ENCODE data around the gene PODNL1.

PODNL1 gene

GRCh38 chr19:13956365-13956744 lies 18.1 kb upstream of the PODNL1 start:
- FAIRE-seq = no peak

GRCh38 chr19:13955662-13956364 lies 17.6 kb upstream of the PODNL1 start:
- no peak for FAIRE-seq

GRCh38 chr19:13954185-13954584 lies 16.0 kb upstream of the PODNL1 start:
- no peak for FAIRE-seq

- FAIRE-seq = no peak
Measured at GRCh38 chr19:13952931-13953531, 14.8 kb upstream of the PODNL1 start.

DNA sequence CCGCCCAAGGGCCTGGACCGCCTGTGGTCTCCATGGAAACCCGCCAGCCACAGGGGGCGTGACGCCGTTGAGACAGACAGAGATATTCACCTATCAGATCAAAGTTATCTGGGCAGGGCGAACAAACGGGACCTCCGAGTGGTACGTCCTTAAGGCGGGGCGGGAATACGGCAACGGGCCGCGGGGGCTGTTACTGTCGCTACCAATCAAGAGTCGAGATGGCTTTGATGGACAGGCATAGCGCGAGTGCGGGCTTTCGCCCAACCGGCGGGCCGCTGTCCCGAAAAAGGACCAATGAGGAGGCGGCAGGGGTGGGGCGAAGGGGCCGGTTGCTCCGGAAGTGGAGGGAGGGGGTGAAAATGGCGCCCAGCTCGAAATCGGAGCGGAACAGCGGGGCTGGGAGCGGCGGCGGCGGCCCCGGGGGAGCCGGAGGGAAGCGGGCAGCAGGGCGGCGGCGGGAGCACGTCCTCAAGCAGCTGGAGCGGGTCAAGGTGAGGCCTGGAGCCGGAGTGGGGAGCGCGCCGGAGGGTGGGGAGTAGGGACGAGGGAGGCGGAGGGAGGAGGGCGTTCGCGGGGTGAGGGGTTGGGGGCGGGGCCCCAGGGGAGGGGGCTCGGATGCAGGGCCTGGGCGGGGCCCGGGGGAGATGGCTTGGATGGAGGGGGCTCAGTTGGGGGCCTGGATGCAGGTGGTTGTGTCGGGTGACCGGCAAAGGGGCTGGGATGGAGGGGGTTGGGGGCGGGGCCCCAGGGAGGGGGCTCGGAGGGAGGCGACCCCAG lies 14.1 kb upstream of the PODNL1 start, which contains the start of gene DCAF15:
TSS of gene DCAF15 (plus strand) at position 356 of the 777 bp plus-strand sequence. CDS start at position 360, 4 bp downstream.
- peak; percentile 97 for FAIRE-seq

GRCh38 chr19:13951799-13952153 lies 13.6 kb upstream of the PODNL1 start:
- FAIRE-seq = no peak

- FAIRE-seq = no peak
Measured at GRCh38 chr19:13951043-13951442, 12.8 kb upstream of the PODNL1 start.

GRCh38 chr19:13946414-13946813 lies 8.2 kb upstream of the PODNL1 start:
- FAIRE-seq = no peak

GRCh38 chr19:13942023-13942684 lies 3.9 kb upstream of the PODNL1 start:
- no peak for FAIRE-seq

DNA sequence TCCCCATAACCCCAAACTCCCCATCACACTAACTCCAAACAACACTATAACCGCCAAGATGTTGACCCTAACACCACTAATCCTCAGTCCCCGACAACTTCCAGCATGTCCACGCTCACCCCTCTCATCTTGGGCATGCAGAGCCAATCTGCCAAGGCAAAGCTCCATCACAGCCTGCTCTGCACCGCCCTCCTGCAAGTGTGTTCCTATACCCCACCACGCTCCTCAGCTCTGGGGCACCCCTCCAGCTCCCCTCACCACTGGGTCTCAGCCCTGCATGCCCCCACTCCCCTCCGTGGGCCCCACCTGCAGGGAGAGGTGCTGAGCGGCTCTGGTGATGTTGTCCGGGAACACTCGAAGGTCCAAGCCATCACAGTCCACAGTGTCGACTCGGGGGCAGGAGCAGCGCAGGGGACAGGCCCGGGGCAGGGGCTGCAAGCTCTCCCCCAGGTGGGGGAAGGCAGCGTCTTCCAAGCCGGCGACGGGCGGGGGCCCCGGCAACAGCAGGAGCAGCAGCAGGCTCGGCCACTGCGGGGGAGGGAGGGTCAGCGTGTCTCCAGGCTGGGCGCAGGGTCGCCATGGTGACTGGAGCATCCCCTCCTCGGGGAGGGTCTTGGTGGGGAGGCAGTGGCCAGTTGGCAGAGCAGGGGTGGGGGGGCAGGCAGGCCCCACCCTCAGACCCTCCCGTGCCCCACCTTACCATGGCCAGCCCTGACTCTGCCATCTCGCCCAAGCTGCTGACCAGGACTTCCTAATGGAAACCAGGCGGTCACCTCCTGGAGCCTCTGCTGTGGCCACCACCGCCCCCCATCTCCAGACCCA lies 527 bp downstream of the PODNL1 start:
- no peak for FAIRE-seq

DNA sequence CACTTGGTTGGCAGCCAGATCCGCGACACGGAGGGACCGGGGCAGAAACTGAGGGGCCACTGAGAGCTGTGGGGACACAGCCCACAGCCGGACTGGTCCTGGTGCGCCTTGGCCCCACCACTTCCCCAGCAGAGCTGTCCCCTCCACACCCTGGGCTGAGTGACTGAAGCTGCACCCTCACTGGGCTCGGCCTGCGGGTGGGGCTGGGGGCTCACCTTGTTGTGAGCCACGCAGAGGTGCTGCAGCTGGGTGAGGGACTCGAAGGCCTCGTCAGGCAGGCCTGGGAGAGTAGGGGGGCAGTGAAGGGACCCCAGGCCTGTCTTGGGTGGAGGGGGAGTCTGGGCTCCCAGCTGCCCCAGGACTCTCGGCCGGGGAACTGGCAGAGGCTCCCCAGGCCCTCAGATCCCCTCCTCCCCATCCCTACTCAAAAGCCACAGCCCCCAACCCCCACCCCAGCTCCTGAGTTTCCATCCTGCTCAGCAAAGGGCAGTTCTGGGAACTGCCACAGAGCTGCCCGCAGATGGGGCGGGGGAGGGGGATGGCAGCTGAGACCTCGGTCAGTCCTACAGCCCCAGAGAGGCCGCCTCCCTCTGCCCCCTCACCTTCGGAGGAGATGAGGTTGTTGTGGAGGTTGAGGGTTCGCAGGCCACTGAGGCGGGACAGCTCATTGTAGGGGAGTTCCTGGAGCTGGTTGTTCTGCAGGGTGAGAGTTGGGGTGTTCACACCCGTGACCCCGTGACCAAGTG lies 2.3 kb downstream of the PODNL1 start:
- no peak for FAIRE-seq

DNA sequence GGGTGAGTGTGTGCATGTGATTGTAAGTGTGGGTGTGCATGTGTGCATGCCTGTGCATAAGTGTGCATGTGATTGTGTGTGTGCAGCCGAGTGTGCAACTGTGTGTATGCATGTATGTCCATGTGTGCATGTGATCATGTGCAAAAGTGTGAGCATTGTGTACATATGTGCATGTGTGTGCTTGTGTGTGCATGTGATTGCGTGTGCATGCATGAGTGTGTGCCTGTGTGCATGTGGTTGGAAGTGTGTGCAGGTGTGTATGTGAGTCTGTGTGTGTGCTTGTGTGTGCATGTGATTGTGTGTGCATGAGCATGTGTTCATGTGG lies 3.5 kb downstream of the PODNL1 start:
- no peak for FAIRE-seq

GRCh38 chr19:13932911-13933393 lies 5.3 kb downstream of the PODNL1 start:
- FAIRE-seq = no peak

DNA sequence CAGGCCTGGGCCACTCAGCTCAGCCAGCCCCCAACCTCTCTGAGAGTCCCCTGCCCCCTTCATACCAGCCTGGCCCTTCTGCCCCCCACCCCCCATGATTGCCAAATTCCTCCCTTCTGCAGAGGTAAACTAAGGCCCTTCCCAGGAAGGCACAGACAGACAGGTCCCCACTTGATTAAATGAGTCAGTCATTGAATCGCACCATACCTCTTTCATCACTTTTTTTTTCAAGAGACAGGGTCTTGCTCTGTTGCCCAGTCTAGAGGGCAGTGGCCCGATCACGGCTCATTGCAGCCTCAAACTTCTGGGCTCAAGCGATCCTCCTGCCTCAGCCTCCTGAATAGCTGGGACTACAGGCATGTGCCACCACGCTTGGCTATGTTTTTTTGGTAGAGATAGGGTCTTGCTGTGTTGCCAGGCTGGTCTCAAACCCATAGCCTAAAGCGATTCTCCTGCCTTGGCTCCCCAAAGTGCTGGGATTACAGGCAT lies 6.0 kb downstream of the PODNL1 start:
- FAIRE-seq = no peak

DNA sequence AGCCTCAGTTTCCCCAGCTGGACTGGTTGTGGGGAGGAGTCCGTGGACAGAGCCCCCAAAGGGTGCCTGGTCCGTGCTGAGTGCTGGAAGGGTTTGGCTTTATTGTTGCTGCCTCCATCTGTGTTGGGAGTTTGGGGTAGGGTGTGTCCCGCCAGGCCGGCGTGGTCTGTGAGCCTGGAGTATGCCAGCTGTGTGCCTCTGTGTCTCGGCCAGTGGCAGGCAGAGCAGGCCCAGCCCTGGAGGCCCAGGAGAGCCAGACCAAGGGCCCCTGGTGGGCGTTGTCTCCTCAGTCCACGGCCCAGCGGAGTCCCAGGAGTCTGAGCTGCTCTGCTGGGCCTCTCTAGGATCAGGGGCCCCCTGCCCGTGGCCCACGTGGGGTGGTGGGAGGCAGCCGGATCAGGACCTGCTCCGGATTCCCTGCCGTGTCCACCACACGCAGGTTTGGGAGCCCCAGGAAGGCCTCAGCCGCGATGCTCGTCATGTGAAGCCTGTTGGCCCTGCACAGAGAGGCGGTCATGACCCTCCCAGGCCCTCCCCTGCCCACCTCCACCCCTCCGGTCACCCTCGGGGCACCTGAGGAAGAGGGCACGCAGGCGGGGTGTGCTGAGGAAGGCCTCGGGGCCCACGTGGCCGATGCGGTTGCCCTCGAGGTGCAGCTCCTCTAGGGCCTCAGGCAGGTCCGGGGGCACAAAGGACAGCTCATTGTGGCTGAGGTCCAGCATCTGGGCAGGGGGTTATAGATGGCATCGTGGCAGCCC lies 6.6 kb downstream of the PODNL1 start:
- FAIRE-seq = no peak

- no peak for FAIRE-seq
Measured at GRCh38 chr19:13930402-13930801, 7.8 kb downstream of the PODNL1 start.

DNA sequence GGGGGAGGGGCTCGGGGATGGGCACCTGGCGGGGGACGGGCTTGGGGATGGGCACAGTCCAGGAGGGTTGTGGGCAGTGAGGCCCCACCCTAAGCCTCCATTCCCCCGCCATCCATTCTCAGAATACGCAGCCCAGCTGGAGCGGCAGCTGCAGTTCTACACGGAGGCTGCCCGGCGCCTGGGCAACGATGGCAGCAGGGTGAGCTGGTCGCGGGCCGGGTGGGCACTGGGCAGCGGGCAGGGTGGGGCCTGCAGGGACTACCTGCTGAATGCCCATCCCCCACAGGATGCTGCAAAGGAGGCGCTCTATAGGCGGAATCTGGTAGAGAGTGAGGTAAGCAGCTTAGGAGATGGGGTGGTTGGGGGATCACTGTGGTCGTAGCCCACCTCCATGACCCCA lies 8.3 kb downstream of the PODNL1 start:
- no peak for FAIRE-seq

DNA sequence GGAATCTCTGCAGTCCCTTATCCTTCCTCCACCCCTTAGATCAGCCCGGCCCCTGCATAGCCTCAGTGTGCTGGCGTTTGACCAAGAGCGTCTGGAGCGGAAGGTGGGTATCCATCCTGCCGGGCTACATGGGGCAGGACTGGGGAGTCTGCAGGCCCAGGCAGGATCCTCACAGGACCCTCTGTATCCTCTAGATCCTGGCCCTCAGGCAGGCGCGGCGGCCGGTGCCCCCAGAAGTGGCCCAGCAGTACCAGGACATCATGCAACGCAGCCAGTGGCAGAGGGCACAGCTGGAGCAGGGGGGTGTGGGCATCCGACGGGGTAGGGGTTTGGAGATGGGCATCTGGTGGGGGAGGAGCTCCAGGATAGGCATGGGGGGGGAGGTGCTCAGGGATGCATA lies 8.9 kb downstream of the PODNL1 start:
- FAIRE-seq = no peak

DNA sequence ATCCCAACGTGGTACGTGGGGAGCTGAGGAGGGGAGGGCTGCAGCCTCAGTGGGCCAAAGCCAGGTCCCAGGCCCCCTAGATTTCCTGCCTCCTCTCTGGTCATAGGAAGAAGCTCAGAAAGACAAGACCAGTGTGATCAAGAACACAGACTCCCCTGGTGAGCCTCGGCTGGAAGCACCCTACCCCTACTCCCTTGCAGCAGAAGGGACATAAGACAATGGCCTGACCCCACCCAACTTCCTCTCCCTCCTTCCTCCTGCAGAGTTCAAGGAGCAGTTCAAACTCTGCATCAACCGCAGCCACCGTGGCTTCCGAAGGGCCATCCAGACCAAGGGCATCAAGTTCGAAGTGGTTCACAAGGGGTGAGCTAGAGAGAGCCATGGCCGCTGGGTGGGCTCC lies 11.5 kb downstream of the PODNL1 start:
- no peak for FAIRE-seq

- FAIRE-seq = no peak
Measured at GRCh38 chr19:13926010-13926409, 12.2 kb downstream of the PODNL1 start.
